Fibroblast of villous mesenchyme (primary cell): ENCODE data around the gene PRKACB. TPM values are rescaled to one million over a fixed set of nuclear protein-coding genes. Genes with fewer than 3 reads are reported as not detected.
A peak's percentile ranks its signal among the peaks of the same experiment; 100 is the strongest.

Experiments used
- DNase-seq: peaks from one replicate; pipeline ENCODE4 v3.0.0-alpha.2; 2010; ENCODE audit warnings: low read depth
- H3K4me3 ChIP-seq: 2 replicates; pipeline ENCODE4 v1.5.1; 2011; ENCODE audit warnings: low read depth, mild to moderate bottlenecking, low read length
- CTCF ChIP-seq: IDR thresholded peaks from 2 replicates; pipeline ENCODE4 v1.5.1; 2012; ENCODE audit warnings: low read depth, mild to moderate bottlenecking, low read length; ENCODE audit not compliant: insufficient read depth
- total RNA-seq: library from RNA; depleted of rRNA; stranded (reverse); fragments of >200 nt; gene quantifications from 2 replicates; pipeline ENCODE4 v1.2.3, GENCODE V29; 2012

PRKACB gene
- total RNA-seq, 1 donor = 31.5 TPM

- no peak for TF ChIP-seq CTCF
- no peak for DNase-seq
- H3K4me3 ChIP-seq = no peak overlapping the region
These were observed 8.7 kb upstream of the PRKACB start for GRCh38 chr1:84135341-84135740.

- no peak overlapping the region for H3K4me3 ChIP-seq
- peak; percentile 49 for TF ChIP-seq CTCF
- no peak for DNase-seq
These were observed 2.7 kb upstream of the PRKACB start for GRCh38 chr1:84141182-84142003.

- H3K4me3 ChIP-seq = no peak overlapping the region
- no peak for DNase-seq
- TF ChIP-seq CTCF = no peak
These were observed 997 bp downstream of the PRKACB start for GRCh38 chr1:84145068-84145467.

- TF ChIP-seq CTCF = no peak
- peak; percentile 62 for DNase-seq
- H3K4me3 ChIP-seq = no peak overlapping the region
These were observed 2.5 kb downstream of the PRKACB start for GRCh38 chr1:84146411-84147032.

- TF ChIP-seq CTCF = no peak
- no peak overlapping the region for H3K4me3 ChIP-seq
- no peak for DNase-seq
These were observed 4.7 kb downstream of the PRKACB start for GRCh38 chr1:84148758-84149157.

GRCh38 chr1:84152649-84153056, 8.6 kb downstream of the PRKACB start:
- no peak for DNase-seq
- no peak for TF ChIP-seq CTCF
- no peak overlapping the region for H3K4me3 ChIP-seq
